HG02970 (cell line): ENCODE data around the gene CDC5L.

ENCODE experiments used
- ATAC-seq: cut with Tn5 transposase; IDR thresholded peaks from one replicate; pipeline ENCODE4 v1.9.1; 2021; ENCODE audit warnings: mild to moderate bottlenecking, moderate library complexity, moderate number of reproducible peaks; ENCODE audit not compliant: unreplicated experiment, low FRiP score

The CDC5L gene

DNA sequence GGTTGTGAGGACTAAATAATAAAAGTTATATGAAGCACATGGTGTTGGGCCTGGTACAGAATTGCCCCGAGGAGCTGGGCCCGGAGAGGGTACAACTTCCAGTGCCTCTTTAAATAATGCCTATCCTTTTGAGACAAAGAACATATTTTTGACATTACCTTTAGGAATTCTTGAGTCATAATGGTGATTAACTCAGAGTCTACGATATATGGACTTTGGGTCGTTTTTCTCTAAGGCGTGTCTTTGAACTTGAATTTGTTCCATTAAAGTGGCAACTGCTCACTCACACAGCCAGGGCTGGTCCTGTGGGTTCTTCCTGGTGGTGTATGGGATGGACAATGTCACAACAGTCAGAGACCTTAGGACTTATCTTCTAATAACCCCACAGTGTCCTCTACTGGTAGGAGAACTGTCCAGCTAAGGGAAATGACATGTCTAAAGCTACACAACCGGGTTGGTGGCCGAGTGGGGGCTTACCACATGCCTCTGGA lies 106.5 kb downstream of the CDC5L start:
- no peak for ATAC-seq

DNA sequence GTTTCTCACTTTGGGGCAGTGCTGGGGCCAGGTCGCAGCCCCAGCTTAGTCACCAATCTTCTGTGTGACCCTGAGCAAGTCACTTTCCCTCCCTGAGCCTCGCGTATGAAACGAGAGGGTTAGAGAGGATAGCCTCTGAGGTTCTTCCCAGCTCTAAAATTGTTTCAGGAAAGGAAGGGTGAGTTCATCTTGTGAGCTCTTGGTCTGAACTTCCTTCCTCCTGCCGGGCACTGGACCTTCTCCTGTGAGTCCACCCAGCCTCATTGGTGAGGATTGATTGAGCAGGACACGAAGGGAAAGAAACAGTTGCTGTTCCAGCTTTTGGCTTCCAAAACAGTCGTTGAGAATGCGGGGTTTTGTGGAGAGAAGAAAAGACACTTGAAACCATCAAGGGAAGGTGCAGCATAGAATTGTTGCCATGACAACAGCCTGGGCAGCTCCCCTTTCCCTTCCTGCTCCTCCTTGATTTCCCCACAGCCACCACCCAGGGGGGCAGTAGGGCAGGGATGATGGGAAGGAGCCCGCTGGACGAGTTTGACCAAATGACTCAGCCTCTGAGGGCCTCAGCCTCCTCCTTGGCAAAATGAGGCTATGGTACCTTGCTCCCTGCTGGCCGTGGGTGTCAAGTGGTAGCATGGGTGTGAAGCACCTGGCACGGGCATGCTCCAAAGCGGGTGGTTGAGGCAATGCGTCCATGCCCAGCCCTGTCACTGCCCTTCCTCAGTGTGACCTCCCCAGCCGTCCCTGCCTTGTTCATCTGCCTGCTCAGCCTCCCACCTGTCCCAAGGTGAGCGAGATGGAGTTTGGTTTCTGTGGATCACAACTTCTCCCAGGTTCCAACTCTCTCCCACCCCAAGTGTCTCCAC lies 107.8 kb downstream of the CDC5L start:
- no peak for ATAC-seq

DNA sequence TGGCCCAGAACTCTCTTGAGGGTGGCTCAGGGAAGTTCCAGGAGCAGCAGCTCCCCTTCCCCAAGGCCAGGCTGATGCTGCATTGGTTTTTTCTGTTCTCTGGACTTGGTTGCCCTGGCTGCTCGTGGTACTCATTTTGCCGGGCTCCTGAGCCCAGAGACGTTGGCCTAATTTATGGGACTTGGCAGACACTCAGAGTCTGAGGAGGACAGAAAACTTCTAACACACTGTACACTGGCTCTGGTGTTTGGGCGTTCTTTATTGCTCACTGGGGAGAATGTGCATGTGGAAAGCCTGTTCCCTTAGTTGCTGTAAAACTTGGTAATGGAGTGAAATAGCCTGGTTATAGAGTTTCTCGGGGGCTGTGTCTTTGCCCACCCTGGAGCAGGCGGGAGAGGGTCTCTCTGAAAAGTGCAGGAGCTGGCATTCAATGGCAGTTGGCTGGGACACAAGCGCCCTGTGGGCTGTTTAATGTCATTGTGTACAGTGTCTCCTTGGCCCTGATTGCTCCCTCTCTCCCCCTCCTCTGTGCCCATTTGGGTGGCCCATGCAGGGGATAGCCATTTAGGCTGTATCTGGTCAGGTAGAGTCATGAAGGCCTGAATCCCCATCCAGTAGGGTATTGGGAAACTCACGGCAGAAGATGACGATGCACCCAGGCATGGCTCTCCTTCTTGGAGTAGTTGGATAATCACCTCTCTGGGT lies 109.3 kb downstream of the CDC5L start:
- no peak for ATAC-seq

DNA sequence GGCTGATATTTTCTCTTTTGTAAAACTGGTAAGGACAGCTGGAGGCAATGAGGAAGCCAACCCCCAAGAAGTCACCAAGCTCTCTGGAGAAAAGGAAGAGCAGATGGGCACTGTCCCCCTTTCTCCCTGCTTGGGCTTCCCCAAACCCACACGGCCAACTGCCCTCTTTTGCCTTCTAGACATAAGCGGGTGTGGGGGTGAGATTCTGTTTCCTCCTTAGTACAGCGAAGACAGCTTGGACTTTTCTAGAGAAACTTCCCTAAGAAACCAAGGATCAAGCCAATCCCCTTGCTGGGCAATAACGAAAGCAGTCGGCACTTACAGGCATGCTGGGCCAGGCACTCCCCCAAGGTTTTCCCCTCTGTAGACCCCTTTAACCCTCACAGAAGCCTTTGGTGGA lies 110.3 kb downstream of the CDC5L start:
- ATAC-seq, result no peak

DNA sequence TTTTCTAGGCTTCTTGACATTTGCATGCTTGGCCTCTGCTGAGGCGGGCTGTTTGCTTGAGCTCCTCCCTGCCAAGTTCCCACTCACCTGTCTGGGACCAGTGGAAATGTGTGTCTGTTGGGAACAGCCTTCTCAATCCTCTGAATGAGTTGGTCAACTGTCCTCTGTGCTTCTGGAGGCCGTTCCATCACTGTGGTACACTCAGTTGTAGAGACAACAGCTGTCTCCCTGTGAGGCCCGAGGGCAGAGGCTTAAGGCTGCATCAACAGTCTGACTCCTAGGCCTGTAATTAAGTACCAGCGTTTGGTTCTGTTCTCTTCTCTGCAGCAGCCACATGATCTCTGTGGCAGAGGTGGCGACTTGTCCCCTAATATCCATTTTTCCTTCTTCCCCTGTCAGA lies 110.9 kb downstream of the CDC5L start:
- ATAC-seq, result no peak

DNA sequence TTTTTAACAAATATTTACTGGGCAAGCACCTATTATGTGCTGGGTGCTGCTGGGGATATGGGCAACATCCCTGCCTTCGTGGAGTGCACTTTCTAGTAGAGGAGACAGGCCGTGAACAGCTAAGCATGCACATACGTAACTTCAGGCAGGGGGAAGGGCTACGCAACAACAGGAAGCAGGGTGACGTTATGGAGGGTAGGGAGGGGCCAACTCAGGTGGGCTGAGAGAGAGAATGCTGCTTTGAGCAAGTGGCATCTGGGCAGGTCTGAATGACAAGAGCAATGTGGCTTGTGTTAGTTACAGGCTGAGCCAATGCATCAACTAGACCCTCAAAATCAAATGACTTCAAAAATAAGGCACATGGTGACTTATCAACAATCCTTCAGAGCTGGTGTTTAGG lies 112.1 kb downstream of the CDC5L start:
- ATAC-seq, result no peak
